Spinal cord (tissue), 10 donors: Measurements from ENCODE around the gene APOB. TPM values are rescaled to one million over a fixed set of nuclear protein-coding genes. Genes with fewer than 3 reads are reported as not detected.

Experiments
- DNase-seq, 6 donors: peaks; one replicate each; pipeline versions ENCODE4 v3.0.0 to v3.0.0-alpha.2; 2013 to 2015; ENCODE audit warnings: low spot score in 6 of 6, low read depth in 4 of 6
- H3K27ac ChIP-seq: one replicate; pipeline ENCODE4 v1.5.1; 2013; ENCODE audit warnings: low read depth, low read length, control low read depth
- H3K27me3 ChIP-seq: one replicate; pipeline ENCODE4 v1.6.1; 2013; ENCODE audit warnings: low read length; ENCODE audit not compliant: control insufficient read depth, insufficient read depth
- H3K36me3 ChIP-seq: one replicate; pipeline ENCODE4 v1.6.1; 2013; ENCODE audit warnings: low read length; ENCODE audit not compliant: control insufficient read depth, insufficient read depth
- H3K4me1 ChIP-seq: one replicate; pipeline ENCODE4 v1.6.1; 2013; ENCODE audit warnings: low read length; ENCODE audit not compliant: control insufficient read depth, insufficient read depth
- H3K4me3 ChIP-seq: one replicate; pipeline ENCODE4 v1.5.1; 2013; ENCODE audit warnings: low read depth, low read length, control low read depth
- H3K9me3 ChIP-seq: one replicate; pipeline ENCODE4 v1.6.1; 2013; ENCODE audit warnings: low read length; ENCODE audit not compliant: control insufficient read depth, insufficient read depth
- WGBS: methylation state at CpG from one replicate; pipeline ENCODE4 v1.1.5; 2013; ENCODE audit warnings: missing lambda C conversion rate; ENCODE audit not compliant: insufficient coverage; 5-methylcytosine and 5-hydroxymethylcytosine counted together
- polyA plus RNA-seq, 2 donors: library from polyadenylated mRNA; unstranded; fragments of 120-200 nt; gene quantifications; one replicate each; pipeline ENCODE4 v1.2.1, GENCODE V29; 2013; ENCODE audit not compliant: insufficient read length in 2 of 2
- total RNA-seq, 2 donors: library from RNA; depleted of rRNA in 1 of 2; stranded (reverse); fragments of 120-200 nt in 1 of 2; fragments of >200 nt in 1 of 2; gene quantifications; one replicate each; pipeline versions ENCODE4 v1.2.3 to v1.2.4, GENCODE V29; 2013 to 2014
- donor health status: healthy.

The APOB gene
- total and polyA plus RNA-seq, 4 donors = 0.27 to 1.2 (median 0.50) TPM

GRCh38 chr2:21039979-21040467 is 3.9 kb downstream of the APOB start:
- WGBS = 81% methylated on average over 10 of the region's 10 CpGs
- DNase-seq = no peak
- peaks cover 11% of the 10 kb centered on the region for H3K27me3 ChIP-seq
- no peak overlapping the region for H3K4me3 ChIP-seq
- no peak overlapping the region for H3K27ac ChIP-seq
- H3K4me1 ChIP-seq = peaks cover 12% of the 10 kb centered on the region
- no peaks in the 10 kb centered on the region for H3K9me3 ChIP-seq
- H3K36me3 ChIP-seq = no peaks in the 10 kb centered on the region

DNA sequence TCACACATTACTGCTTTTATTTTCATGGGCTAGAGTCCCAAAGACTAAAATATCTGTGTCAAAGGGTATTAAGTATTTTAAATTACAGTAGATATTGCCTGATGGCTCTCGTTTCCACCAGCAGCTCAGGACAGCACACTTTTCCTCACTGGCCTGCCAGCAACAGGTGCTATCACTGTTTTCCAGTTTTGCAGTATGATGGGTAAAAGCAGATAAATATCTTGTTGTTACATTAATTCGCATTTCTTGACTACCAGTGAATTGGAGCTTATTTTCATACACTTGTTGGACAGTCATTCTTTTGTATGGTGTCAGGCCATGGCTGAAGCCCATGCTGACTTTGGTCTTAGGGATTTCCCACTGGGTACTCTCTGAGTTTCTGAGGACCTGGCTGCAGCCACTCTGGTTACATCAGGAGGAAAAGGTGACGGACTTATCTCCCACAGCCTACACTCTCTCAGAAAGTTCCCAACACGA is 4.8 kb downstream of the APOB start:
- peaks cover 11% of the 10 kb centered on the region for H3K4me1 ChIP-seq
- WGBS = 83% methylated on average over 1 of the region's 4 CpGs
- DNase-seq = no peak
- no peaks in the 10 kb centered on the region for H3K9me3 ChIP-seq
- H3K27ac ChIP-seq = no peak overlapping the region
- peaks cover 7% of the 10 kb centered on the region for H3K27me3 ChIP-seq
- H3K36me3 ChIP-seq = no peaks in the 10 kb centered on the region
- no peak overlapping the region for H3K4me3 ChIP-seq

GRCh38 chr2:21038403-21039073 is 5.3 kb downstream of the APOB start:
- H3K4me1 ChIP-seq = peaks cover 7% of the 10 kb centered on the region
- H3K27ac ChIP-seq = no peak overlapping the region
- no peaks in the 10 kb centered on the region for H3K9me3 ChIP-seq
- peaks cover 5% of the 10 kb centered on the region for H3K27me3 ChIP-seq
- no peaks in the 10 kb centered on the region for H3K36me3 ChIP-seq
- WGBS = 85% methylated on average over 1 of the region's 4 CpGs
- DNase-seq = no peak
- H3K4me3 ChIP-seq = no peak overlapping the region

DNA sequence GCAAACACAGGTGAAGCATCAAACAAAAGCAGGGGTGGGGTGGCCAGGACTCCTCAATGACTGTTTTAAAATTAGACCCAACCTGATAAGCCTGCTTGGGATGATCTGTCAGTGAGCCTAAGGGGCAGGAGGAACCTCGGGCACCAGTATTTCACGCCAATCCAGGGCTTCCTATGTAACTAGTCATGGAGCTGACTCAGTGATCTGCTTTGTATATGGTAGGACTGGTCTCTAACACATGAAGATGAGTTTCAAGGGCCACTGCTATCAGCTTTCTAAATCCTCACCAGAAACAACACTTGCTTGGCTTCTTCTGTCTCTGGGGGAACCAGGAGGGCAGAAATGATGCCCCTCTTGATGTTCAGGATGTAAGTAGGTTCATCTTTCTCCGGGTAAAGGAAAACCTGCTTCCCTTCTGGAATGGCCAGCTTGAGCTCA is 6.2 kb downstream of the APOB start:
- no peaks in the 10 kb centered on the region for H3K36me3 ChIP-seq
- no peak overlapping the region for H3K27ac ChIP-seq
- no peak for DNase-seq
- 80% methylated on average over 1 of the region's 3 CpGs for WGBS
- no peak overlapping the region for H3K4me3 ChIP-seq
- H3K4me1 ChIP-seq = no peaks in the 10 kb centered on the region
- peaks cover 2% of the 10 kb centered on the region for H3K27me3 ChIP-seq
- no peaks in the 10 kb centered on the region for H3K9me3 ChIP-seq

- Histone ChIP-seq H3K36me3 (no peaks in the 10 kb centered on the region), H3K4me3 (no peak overlapping the region), H3K4me1 (no peaks in the 10 kb centered on the region), H3K27me3 (peaks cover 2% of the 10 kb centered on the region), H3K9me3 (no peaks in the 10 kb centered on the region), H3K27ac (no peak overlapping the region)
- 91% methylated on average over 13 of the region's 15 CpGs for WGBS
- DNase-seq = no peak
Observed at GRCh38 chr2:21036708-21037670, 6.9 kb downstream of the APOB start.

DNA sequence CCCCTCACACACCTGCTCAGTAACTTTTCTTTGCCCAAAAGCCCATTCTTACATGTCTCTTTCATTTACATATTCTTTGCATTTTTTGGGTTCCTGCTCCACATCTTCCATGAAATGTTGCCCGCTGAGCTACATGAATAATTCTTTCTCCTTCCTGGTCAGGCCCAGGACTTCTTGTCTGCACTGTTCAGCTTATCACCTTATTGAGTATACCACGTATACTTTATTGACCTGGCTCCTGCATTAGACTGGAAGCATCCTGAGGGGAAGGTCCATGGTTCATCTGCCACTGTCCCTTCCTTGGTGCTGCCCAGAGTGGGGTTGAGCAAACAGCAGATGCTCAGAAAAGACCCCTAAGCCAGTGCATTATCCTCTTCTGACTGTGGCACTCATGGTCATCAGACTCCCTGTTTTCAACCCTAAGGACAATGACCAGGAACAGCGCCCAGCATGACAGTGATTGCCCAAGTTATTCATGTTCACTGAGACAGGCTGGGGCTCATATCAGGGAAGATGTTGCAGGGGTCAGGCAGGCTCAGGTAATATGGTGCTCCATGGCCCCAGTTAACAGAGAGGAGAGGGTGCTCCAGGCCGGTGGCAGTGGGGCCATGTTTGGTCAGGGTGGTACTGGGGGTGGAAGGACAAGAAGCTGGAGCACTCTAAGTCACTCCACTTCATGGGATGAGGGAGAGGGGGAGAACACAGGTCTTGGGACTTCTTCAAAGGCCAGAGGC is 7.7 kb downstream of the APOB start:
- Histone ChIP-seq H3K27ac (no peak overlapping the region), H3K9me3 (no peaks in the 10 kb centered on the region), H3K36me3 (no peaks in the 10 kb centered on the region), H3K27me3 (peaks cover 2% of the 10 kb centered on the region), H3K4me1 (no peaks in the 10 kb centered on the region), H3K4me3 (no peak overlapping the region)
- no peak for DNase-seq
- WGBS = 88% methylated on average over 4 of the region's 4 CpGs

DNA sequence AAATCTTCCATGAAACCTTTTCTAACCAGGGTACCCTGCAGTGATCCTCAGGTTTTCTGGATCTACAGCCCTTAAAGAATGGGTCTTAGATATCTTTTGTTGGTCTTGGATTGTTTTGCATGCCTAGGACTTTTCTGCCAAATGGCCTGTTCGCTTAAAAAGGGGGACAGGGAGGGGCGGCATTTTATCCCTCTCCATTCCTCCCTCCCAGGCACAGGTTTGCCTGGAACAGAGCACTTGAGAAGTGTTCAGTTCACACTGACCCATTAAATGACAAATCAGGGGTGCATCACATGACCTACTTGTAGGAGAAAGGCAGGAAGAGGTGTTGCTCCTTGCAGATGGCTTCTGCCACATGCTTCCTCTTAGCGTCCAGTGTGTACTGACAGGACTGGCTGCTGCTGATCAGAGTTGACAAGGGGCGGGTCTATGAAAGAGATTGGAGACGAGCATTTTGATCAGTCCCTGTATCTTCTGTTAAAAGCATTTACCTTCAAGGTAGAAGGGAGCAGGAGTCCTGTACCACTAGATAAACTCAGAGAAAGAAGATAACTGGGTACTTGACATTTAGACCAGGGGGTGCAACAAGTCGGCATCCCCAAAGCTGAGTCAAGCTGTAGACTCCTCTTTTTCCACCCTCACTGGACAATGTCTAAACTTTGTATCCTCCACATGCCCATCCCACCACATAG is 8.4 kb downstream of the APOB start:
- Histone ChIP-seq H3K27me3 (peaks cover 2% of the 10 kb centered on the region), H3K27ac (no peak overlapping the region), H3K4me3 (no peak overlapping the region), H3K36me3 (no peaks in the 10 kb centered on the region), H3K9me3 (no peaks in the 10 kb centered on the region), H3K4me1 (no peaks in the 10 kb centered on the region)
- DNase-seq = no peak
- WGBS = 100% methylated on average over 1 of the region's 6 CpGs

DNA sequence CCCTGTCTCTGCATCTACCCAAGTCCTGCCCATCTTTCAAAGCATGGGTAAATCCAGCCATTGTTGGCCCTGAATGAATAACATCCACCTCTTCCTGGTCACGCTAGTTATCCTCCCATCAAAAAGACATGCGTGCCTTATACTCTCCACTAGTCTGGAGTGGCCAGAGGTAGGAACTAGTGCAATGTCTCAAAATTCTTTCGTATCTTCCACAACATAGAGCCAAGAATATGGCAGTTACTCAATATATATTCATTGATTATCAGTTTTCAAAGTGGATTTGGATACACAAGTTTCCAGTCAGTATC is 8.9 kb downstream of the APOB start:
- Histone ChIP-seq H3K4me3 (no peak overlapping the region), H3K27ac (no peak overlapping the region), H3K9me3 (no peaks in the 10 kb centered on the region), H3K4me1 (no peaks in the 10 kb centered on the region), H3K36me3 (no peaks in the 10 kb centered on the region), H3K27me3 (no peaks in the 10 kb centered on the region)
- WGBS = no CpG with 5 or more reads among the region's 3 CpGs
- no peak for DNase-seq
